Activated T-cell treated with anti-CD3 and anti-CD28 coated beads for 24 hours (primary cell): ENCODE results near the gene DMAC2L.
"Not testable (repeated sequence)": the region's sequence is repeated elsewhere in the genome, so short reads cannot be mapped to it uniquely, and the experiment has no call there.

Experiments used
- DNase-seq: peaks from one replicate; pipeline ENCODE4 v3.0.0-alpha.2; 2020; ENCODE audit warnings: low read depth

The DMAC2L gene

GRCh38 chr14:50356283-50356682 lies 44.2 kb downstream of the DMAC2L start:
- DNase-seq = not testable (repeated sequence)

DNA sequence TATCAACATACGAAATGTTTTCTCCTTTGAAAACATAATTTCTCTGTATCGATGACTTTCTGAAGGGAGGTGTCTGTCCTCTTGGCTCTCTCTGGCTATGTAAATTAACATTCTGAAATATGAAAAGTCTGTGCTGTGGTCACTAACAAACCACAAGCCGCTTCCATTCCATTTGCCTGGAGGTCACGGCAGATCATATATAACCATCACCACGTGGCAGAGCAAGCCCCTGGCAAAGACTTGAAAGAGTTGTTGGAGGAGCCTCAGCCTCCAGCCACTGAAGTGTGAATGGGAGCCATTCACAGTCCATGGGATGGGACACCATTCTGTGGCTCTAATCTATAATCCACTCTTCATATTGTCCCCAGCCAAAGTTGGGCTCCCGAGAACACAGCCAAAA lies 45.0 kb downstream of the DMAC2L start:
- DNase-seq = no peak

- no peak for DNase-seq
Observed at GRCh38 chr14:50357753-50358395, 45.8 kb downstream of the DMAC2L start.

GRCh38 chr14:50359631-50360030 lies 47.5 kb downstream of the DMAC2L start:
- no peak for DNase-seq

GRCh38 chr14:50360093-50360492 lies 48.0 kb downstream of the DMAC2L start:
- no peak for DNase-seq

GRCh38 chr14:50360851-50361250 lies 48.7 kb downstream of the DMAC2L start:
- no peak for DNase-seq

DNA sequence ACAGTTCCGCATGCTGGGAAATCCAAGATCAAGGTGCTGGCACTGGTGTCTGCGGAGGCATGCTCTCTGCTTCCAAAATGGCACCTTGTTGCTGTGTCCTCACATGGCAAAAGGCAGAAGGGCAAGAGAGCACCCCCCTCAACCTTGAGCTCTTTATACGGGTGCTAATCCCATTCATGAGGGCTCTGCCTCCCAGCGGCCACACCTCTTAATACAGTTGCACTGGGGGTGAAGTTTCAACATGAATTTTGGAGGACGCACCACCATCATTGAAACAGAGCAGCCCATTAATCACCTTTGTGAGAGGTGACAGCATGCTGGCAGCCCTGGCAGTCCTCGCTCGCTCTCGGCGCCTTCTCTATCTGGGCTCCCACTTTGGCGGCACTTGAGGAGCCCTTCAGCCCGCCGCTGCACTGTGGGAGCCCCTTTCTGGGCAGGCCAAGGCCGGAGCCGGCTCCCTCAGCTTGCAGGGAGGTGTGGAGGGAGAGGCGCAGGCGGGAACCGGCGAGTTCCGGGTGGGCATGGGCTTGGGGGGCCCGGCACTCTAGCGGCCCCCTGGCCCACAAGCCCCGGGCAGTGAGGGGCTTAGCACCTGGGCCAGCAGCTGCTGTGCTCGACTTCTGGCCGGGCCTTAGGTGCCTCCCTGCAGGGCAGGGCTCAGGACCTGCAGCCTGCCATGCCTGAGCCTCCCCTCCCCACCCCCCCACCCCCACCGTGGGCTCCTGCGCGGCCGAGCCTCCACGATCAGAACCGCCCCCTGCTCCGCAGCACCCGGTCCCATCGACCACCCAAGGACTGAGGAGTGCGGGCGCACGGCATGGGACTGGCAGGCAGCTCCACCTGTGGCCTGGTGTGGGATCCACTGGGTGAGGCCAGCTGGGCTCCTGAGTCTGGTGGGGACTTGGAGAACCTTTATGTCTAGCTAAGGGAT lies 49.6 kb downstream of the DMAC2L start:
- DNase-seq = not testable (repeated sequence)

DNA sequence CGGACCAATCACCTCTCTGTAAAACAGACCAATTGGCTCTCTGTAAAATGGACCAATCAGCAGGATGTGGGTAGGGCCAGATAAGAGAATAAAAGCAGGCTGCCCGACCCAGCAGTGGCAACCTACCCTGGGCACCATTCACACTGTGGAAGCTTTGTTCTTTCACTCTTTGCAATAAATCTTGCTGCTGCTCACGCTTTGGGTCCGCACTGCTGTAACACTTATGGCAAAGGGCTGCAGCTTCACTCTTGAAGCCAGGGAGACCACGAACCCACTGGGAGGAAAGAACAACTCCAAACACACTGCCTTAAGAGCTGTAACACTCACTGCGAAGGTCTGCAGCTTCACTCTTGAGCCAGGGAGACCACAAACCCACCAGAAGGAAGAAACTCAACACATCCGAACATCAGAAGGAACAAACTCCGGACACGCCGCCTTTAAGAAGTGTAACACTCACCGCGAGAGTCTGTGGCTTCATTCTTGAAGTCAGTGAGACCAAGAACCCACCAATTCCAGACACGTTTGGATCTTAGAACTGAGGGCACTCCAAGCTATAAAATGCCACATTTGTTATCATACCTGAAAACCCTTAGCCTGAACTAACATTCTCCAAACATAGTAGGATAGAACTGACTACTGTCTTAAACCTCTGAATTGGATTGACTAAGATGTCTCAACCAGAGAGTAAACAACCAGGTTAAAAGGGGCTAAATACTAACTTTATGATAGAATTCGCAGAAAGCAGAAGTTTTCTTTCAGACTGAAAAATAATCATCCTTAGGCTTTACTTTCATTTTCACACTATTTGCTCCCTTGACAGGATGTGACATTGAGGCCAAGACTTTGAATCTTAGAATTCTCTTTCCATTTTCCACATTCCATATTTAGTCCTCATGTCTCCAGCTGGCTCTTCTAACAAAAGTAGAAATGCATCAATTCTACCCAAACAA lies 50.9 kb downstream of the DMAC2L start:
- DNase-seq = no peak

DNA sequence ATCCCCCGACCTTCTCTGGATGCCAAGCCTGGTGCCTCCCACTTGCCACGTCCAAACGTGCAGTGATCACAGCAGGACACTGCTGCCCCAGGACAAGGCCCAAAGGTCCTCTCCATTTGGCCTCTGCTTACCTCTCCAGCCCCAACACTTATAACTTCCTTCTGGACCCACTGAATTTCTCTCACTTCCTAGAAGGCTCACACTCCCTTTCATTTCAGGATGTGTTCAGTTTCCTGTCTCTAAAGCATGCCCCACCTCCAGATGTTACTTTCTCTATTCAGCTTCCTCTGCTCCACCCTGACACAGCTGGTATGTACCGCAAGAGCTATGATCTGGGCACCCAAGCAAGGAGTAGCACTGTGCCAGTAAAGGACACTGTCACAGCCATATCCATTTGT lies 51.6 kb downstream of the DMAC2L start:
- no peak for DNase-seq

GRCh38 chr14:50364792-50365191 lies 52.7 kb downstream of the DMAC2L start:
- DNase-seq = no peak

DNA sequence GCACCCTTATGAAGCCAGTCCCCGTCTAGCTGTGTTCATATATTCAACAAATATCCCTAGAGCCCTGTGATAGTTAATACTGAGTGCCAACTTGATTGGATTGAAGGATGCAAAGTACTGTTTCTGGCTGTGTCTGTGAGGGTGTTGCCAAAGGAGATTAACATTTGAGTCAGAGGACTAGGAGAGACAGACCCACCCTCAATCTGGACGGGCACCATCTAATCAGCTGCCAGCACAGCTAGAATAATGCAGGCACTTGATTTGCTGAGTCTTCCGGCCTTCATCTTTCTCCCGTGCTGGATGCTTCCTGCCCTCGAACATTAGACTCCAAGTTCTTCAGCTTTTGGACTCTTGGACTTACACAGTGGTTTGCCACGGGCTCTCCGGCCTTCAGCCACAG lies 53.4 kb downstream of the DMAC2L start:
- DNase-seq = not testable (repeated sequence)

DNA sequence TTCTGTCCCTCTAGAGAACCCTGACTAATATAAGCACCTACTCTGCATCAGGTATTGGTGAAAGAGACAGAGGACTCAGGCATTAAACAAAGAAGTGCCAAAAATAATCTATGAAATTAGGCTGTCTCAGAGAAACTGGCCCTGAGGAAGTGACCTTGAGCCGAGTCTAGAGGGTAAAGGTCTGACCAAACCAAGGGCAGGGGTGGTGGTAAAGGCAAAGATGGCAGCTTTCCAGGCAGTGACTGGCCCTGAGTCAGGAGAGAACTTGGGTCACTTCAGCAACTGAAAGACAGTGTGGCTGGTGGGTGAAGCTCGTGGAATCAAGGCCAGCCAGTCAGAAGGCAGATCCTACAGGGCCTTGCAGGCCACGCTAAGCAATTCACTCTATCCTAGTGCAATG lies 54.0 kb downstream of the DMAC2L start:
- no peak for DNase-seq

- DNase-seq = no peak
Observed at GRCh38 chr14:50366589-50366988, 54.5 kb downstream of the DMAC2L start.

GRCh38 chr14:50371546-50371945 lies 59.4 kb downstream of the DMAC2L start:
- DNase-seq = no peak

- no peak for DNase-seq
Observed at GRCh38 chr14:50373959-50374358, 61.8 kb downstream of the DMAC2L start.

DNA sequence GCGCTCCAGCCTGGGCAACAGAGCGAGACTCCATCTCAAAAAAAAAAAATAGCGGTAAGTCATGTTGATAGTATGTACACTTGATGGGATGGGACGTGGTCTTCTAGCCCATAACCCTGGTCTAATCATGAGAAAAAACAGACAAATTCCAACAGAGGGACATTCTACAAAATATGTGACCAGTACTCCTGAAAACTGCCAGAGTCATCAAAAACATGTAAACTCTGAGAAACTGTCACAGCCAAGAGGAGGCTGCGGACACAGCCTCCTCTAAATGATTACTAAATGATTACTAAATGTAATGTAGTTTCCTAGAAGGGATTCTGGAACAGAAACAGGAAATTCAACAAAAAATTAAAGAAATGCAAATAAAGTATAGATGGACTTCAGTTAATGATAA lies 63.6 kb downstream of the DMAC2L start:
- DNase-seq = no peak
